Right lung (tissue), 5 donors: ENCODE results near the gene ZNF335. TPM values are rescaled to one million over a fixed set of nuclear protein-coding genes. Genes with fewer than 3 reads are reported as not detected.

Experiments used
- DNase-seq, 2 donors: peaks; one replicate each; pipeline ENCODE4 v3.0.0-alpha.2; 2013
- polyA plus RNA-seq, 5 donors: library from polyadenylated mRNA; unstranded; fragments of 120-200 nt; gene quantifications; one replicate each; pipeline versions ENCODE4 v1.2.1 to v1.2.3, GENCODE V29; 2013; ENCODE audit warnings: inconsistent platforms in 1 of 5, low replicate concordance in 1 of 5; ENCODE audit not compliant: insufficient read length in 5 of 5, insufficient read depth in 1 of 5

Gene ZNF335
- polyA plus RNA-seq, 5 donors: 15.0 to 21.3 (median 16.9) TPM

DNA sequence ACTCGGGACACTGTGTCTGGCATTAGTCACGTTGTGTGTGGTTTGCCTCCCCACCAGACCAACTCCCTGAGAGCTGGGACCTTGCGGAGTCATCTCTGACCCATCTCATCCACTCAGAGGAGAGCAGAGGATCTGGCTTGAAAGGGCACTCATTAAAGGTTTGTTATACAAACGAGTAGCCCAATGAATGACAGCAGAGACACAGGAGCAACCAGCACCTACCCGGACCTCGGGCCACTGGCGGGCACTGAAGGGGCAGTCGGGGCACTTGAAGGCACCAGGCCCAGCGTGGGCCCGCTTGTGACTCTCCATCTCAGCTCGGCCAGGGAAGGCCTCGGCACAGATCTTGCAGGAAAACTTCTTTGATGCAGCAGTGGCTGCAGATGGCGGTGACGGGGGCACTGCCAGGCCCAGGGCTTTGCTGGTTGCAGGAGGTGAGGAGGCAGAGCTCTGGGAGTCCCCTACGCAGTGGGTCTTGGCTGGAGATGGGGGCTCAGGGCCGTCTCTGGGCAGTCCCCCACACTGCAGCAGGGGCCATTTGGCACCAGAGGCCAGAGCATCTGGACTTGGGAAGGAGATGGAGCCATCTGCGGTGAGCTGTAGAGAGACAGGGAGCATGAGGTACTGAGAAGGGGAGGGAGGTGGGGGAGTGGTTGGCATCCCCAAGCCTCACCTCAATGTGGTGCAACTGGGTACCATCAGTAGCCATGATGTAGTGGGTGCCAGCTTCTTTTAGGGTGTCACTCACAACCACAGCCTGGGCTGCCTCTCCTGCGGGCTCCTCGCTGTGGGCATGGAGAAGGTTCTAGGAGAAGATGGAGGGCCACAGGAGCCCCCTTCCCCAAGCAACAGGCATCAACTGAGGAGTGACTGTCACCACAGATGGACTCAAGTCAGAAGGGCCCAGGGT lies 19.8 kb downstream of the ZNF335 start:
- no peak for DNase-seq

DNA sequence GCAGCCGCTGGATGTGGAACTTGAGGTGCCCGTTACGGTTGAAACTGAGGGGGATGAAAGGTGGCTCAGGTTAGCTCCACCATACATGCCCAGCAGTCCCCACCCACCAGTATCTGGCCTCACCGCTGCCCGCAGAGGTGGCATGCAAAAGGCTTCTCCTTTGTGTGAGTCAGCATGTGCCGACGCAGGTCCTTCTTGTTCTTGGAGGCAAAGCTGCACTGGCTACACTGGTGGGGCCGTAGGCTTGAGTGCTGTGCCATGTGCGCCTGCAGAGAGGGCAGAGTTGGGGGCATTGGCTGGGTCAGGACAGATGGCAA lies 21.7 kb downstream of the ZNF335 start:
- no peak for DNase-seq

DNA sequence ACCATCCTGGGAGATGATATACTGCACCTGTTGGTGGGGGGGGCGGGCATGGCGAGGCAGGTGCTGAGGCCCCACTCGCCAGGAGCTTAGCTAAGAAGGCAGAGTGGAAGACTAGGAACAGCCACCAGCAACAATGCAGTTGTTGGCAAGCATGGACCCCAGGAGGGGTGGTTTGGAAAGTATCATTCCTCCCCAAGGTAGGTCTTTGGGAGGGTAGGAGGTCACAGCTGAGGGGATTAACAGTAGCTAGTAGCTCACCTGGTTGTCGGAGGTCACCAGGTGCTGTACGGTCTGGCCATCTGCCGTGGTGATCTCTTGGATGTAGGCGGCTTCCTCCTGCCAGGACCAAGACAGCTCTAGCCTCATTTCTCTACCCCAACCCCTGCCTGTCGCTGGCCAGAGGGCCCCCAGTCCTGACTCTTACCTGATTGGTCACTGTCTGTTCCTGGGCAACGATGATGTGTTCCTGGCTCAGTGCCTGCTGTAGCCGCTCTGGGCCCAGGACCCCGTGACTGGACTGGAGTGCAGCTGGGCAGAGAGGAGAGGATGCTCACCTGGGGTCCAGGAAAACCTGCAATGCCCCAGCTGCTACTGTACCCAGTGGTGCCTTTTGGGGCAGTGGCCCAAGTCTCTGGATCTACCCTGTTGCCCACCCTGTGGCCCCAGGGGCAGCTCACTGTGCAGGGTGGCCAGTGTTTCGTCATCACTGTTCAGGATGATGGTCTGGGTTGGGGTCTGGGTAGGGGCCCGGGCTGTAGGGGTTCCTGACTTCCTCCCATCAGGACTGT lies 22.3 kb downstream of the ZNF335 start:
- no peak for DNase-seq

DNA sequence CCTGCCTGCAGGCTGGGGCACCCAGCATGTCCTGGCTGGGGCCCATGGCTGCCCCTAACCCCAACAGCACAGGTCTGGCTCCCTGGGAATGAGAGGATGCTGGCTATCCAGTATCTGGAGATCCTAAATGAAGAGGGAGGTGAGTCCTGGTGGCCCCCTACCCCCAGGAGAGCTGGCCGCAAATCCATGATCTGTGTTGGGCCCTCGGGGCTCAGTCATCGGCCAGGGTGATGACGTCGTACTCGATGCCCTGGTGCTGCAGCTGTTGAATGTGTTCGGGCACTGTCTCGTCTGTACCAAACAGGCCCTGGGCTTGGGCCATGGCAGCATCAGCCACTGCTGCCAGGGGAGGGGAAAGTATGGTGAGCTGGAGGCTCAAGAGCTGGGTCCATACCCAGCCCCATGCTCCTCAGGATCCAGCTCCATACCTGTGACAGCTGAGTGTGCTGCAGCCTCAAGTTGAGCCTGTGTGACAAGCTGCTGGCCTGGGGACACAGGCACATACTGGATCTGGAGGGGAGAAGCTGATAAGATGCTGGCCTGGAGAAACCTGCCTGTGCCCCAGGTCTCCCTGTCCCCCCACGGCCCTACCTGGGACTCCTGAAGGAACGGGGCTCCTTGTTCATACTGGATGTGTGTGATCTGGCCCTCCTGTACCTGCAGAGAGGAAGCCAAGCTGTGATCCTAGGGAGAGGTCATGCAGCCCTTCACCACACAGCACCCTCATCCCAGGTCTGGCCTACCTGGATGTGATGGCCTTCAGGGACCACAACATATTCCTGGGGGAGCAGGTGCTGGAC lies 23.1 kb downstream of the ZNF335 start:
- DNase-seq: no peak

DNA sequence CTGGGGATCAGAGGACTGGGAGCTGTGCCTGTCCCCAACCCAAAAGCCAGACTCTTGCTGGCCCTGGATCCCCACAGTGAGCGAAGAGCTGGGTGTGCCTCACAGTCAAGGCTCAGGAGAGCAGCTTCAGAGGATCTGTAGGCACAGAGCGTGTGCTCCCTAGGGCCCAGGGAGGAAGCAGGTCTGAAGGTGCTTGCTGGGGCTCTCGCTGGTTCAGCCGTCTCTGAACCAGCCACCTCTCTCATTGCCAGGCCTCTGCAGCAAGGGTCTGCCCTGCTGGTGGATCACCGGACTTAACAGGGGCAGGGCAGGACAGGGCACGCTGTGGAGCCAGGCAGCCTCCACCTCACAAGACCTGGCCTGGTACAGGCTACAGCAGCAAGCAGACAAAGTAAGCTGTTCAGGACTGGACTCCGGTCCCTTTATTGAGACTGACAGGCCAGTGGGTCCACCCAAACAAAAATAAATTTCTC lies 23.7 kb downstream of the ZNF335 start:
- DNase-seq: no peak

DNA sequence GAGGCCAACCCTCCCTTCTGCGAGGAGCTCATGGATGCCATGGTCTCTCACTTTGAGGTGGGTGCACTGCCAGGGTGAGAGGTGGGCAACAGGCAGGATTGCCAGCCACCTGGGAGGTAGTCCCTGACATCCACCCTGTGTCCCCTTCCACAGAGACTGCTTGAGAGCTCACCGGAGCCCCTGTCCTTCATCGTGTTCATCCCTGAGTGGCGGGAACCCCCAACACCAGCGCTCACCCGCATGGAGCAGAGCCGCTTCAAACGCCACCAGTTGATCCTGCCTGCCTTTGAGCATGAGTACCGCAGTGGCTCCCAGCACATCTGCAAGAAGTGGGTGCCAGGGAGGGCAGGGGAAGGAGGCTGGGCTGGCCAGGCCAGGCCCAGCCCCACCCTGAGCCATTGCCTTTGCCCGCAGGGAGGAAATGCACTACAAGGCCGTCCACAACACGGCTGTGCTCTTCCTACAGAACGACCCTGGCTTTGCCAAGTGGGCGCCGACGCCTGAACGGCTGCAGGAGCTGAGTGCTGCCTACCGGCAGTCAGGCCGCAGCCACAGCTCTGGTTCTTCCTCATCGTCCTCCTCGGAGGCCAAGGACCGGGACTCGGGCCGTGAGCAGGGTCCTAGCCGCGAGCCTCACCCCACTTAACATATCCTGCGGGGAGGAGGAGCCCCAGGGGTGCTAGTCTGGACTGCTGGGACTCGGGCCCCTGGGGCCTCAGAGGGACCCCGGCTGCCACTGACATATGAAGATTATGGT lies 24.7 kb downstream of the ZNF335 start:
- no peak for DNase-seq

DNA sequence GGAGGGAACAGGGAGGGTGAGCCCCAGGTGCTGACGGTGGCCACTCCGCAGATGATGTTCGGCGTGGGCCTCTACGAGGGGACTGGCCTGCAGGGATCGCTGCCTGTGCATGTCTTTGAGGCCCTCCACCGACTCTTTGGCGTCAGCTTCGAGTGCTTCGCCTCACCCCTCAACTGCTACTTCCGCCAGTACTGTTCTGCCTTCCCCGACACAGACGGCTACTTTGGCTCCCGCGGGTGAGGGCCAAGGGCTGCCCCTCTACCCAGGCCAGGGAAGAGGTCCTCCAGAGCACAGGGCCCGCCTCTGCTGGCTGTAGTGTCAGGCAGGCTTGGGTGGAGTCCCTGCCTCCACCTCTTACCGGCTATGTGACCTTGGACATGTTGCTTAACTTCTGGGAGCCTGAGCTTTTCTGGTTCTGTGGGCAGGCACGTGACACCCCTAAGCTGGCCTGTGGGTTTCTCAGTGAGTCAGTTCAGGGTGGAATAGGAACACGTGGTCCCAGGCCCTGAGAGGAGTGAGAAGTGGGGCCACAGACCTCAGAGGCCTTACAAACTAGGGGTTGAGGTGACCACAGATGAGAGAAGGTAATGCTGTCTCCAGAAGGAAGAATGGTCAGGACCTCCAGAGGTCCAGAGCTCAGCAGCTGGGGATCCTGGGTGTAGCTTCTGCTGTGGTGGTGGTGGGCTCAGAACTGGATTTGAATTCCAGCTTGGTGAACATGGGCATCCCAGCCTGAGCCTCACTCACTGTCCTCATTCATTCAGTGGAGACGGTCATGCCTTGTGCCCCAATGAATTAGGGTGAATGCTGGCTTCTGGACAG lies 25.6 kb downstream of the ZNF335 start:
- DNase-seq: no peak

DNA sequence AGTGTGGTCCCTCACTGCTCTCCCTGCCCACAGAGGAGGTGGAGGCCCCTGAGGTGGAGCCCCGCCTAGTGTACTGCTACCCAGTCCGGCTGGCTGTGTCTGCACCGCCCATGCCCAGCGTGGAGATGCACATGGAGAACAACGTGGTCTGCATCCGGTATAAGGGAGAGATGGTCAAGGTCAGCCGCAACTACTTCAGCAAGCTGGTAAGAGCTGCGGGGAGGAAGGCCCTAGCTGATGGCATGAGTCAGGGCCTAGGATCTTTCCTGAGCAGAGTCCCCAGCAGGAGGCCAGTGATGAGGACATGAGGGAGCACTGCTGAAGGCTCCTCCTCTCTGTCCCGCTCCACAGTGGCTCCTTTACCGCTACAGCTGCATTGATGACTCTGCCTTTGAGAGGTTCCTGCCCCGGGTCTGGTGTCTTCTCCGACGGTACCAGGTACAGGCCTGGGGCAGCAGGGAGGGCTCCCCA lies 26.3 kb downstream of the ZNF335 start:
- no peak for DNase-seq

DNA sequence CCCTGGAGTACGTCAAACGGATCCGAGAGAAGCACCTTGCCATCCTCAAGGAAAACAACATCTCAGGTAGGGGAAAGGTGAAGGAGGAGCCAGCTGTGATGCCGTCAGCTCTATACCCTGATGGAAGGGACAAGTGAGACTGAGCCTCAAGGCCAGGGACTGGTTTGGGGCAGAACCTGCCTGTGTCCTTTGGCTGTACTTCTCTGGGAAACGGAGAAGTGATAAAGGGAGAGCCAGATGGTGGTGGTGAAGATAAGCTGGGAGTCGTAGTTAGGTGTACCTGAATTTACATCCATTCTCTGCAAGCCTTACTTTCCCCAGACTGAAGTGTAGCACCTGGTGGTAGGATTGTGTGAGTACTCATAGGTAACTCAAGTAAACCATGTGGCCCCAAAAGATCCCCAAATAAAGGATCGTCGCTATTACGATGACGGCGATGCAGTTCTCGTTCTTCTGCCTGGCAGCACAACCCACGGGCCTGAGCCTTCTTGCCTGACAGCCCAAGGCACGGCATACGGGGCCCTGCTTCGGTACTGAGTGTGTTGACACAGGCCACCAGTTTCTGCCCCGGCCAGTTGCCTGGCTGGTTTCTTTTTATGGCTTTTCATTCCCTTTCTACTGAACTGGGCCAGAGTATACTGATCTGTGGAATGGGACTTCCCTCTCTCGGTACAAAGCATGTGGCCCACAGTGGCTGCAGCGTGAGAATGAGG lies 26.9 kb downstream of the ZNF335 start:
- DNase-seq: no peak

DNA sequence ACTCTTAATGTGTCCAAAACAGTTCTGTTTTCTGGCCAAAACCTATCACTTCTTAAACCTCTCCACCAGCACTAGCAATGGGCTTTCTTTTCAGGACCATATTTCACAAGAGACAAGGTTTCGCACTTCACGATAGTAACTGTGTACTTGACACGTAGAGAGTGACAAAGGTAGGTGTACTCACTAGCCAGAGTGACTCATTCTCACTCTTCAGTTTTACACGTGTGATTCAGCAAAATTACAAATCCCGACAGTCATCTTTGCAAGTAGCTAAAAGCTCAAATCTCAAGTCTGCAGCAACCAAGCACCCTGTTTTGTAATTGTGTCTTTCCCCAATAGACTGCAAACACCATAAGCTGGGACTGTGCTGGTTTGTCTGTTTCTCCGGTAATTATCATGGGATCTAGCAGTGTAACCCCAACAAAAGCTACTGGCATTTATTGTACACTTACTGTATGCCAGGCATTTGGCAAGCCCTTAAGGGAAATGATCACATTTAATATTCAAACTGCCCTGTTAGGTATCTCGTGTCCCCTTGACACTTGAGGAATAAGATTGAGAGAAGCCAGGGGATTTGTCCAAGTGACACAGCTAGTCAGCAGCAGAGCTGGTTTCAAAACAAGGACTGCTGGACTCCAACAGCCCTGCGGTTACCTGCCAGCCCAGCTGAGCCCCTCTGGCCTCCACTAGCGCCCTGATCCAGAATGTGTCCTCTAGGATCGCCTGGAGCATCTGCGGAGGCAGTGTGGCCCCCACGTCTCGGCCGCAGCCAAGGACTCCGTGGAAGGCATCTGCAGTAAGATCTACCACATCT lies 27.6 kb downstream of the ZNF335 start:
- DNase-seq: no peak

DNA sequence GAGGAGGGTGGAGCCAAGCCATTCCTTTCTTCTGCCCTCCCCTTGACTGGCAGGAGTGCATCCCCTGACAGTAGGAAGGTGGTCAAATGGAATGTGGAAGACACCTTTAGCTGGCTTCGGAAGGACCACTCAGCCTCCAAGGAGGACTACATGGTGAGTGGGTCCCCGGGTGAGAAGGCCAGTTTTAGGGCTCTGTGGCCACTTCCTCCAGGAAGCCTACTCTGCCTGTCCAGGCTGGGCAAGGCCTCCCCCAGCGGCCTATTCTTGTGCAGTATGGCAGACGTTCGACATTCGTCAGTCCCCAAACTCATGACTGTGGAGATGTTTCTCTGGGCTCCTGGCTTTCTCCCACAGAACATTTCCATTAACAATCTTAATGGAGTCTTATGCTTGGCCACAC lies 28.4 kb downstream of the ZNF335 start:
- DNase-seq: no peak

DNA sequence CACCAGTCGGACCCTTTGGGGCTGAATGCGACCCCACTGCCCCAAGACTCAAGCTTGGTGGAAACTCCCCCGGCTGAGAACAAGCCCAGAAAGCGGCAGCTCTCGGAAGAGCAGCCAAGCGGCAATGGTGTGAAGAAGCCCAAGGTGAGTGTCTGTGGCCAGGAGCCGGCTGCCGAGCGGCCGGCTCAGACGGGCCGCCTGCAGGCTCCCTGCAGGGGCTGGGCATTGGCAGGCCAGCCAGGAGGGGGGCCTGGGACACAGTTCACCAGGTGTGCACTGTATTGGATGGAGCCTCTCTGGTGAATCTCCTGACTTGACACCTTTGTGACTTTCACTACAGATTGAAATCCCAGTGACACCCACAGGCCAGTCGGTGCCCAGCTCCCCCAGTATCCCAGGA lies 31.5 kb downstream of the ZNF335 start:
- DNase-seq: no peak

DNA sequence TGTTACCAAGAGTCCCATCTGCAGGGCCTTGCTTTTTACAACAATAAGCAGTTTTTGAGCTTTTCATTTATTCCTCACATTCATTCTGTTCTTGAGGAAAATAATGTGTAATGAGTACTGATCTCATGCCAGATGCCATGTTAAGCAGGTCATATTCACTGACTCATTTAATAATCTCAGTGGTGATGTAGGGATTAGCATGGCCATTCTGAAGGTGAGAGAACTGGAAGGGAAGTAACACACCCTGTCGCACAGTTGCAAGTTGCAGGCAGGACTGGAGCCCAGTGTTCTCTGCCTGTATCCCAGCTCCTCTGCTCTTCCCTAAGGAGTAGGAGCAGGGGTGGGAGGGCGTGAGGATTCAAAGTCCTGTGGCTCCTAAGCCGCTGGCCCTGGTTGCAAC lies 31.9 kb downstream of the ZNF335 start:
- no peak for DNase-seq

DNA sequence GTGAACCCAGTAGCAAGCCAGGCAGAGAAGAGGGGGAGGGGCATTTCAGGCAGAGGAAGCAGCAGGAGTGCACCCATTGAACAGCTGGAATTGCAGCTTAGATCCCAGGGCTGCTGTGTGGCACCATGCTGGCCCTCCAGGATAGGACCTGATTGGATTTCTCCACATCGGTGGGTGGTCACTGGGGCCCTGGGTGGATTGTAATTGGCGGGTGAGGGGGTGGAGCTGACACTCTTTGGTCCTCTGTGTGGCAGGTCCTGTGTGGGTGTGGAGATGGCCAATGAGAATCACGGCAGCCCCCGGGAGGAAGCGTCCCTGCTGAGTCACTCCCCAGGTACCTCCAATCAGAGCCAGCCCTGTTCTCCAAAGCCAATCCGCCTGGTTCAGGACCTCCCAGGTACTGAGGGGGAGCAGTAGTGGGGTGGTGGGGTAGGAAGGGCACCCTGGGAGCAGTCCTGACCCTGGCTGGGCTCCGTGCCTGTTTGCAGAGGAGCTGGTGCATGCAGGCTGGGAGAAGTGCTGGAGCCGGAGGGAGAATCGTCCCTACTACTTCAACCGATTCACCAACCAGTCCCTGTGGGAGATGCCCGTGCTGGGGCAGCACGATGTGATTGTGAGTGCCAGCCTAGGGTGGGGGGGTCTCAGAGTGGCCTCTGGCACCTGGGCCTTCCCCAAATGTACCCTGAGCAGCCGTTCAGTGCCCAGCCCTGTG lies 33.1 kb downstream of the ZNF335 start:
- no peak for DNase-seq

DNA sequence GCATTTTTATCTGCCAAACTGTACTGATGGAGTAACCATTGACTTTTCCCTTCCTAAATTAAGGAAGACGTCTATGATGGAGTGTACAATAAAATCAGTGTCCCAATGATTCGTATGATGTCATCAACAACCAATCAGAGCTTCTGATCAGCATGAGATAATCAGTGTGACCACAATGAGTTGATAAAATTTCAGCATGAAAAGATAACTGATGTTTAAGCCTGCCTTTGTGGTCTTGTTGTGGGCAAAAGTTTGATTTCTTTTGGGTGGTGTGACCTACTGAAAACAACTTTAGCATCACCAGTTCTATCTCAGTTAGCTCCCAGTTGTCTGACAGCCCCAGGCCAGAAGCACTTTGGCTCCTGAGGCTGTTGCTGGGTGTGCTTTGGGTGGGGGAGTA lies 34.2 kb downstream of the ZNF335 start:
- DNase-seq: no peak

DNA sequence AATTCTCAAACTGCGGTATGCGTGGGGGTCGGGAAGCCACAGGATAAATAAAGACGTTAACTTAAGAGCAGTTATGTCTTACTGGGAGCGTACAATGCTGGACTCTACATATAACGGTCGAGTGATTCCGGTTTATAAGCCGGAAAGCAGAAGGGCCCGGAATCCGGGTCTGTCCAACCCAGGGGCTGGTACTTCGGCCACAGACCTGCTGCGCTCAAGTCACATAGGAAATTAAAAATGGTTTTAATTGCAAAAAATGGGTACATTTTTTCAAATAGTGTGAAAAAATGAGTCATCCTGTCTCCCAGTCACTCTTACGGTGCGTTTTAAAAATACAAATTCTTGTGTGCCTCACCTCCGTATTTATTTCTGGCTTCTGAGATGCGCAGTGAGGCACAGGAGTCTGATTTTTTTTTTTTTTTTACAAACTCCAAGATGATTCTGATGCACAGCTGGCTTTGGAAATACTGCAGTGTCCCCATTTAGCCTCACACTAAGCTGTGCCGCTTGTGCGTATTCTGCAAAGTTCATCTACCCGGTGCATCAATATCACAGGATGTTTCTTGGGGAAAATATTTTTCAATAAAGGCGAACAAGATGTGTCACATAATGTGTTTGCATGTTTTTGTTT lies 36.5 kb downstream of the ZNF335 start:
- DNase-seq: no peak

DNA sequence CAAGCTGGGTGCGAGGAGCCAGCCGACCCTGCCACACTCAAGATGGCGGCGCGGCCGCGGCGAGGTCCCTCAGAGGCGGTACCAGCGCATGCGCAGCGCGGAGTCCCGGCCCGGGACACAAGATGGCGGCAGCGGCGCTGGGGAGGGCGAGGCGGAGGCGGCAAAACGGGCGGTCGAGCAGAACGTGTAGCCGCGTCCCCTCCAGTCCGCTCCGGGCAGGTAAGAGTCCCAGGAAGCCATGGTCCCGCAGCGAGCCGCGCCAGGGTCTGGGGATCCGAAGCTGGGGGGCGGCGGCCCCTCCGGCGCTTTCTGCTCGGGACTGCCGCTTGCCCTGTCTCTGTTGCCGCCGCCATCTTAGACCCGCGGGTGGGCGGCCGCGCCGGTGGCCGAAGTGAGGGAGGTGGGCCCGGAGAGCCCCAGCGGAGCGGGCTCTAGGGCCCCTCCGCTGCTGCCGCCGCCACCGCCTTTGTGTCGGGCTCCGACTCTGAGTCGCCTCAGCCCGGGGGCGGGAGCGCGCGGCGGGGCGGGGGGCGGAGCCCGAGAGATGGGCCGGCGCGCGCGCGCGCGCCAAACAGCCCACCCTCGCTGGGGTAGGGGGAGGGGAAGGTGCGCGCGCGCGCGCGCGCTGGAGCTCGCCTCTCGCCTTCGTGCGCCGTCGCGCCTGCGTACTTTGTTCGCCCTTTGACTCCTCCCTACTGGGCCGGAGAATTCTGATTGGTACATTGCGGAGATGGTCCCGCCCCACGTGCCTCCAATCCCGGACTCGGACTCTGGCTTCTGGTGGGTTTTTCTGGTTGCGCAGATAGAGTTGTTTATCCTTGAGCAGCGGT lies 37.2 kb downstream of the ZNF335 start, which contains the start of gene PCIF1:
Gene PCIF1, plus strand, starts transcription at position 98 of the 830 bp plus-strand sequence. CDS start 4,317 bp downstream, outside the sequence.
- peak; percentile 99 to 100 for DNase-seq
